ENCODE measurements around the gene STXBP5L. TPM values are rescaled to one million over a fixed set of nuclear protein-coding genes. Genes with fewer than 3 reads are reported as not detected.

STXBP5L gene
- total RNA-seq = not detected in 2 replicates

DNA sequence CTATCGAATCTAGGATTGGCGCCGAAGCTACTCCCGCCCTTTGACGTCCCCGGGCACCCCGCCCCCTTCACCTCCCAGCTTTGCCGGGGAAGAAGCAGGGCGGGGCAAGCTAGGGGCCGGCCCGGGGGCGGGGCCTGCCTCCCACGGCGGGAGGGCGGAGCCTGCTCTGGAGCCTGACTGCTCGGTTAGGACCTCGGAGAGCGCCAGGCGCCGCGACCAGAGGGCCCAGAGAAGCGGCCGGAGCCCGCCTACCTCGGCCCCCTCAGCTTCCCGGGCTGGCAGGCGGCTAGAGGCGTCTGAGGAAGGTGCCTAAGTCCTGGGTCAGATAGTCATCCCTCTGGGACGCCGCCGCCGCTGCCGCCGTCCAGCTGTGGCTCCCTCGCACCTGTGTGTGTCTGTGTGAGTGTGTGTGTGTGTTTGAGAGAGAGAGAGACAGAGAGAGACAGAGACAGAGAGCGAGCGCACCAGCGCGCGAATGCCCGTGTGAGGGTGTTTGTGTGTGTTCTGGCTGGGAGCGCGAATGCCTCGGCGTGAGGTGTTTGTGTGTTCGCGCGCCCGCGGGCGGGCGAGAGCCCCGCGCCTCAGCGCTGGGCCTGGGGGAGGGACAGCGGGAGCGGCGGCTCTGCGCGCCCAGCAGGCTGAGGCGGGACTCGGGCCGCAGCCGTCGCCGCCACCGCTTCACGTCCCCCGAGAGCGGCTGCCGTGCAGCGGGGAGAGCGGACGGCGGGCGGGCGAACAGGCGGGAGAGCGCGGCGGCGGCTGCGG, at the start of gene STXBP5L:
STXBP5L (plus strand) TSS at position 176 of the 765 bp plus-strand sequence. CDS start 1,374 bp downstream, outside the sequence.
- peak; percentile 91 for DNase-seq (ENCODE audit: insufficient read length, low spot score, missing footprints)
- H2AFZ ChIP-seq (ENCODE audit: low read length) = peak within 1 kb of the TSS; percentile 12
- TF ChIP-seq, protein P1, sequence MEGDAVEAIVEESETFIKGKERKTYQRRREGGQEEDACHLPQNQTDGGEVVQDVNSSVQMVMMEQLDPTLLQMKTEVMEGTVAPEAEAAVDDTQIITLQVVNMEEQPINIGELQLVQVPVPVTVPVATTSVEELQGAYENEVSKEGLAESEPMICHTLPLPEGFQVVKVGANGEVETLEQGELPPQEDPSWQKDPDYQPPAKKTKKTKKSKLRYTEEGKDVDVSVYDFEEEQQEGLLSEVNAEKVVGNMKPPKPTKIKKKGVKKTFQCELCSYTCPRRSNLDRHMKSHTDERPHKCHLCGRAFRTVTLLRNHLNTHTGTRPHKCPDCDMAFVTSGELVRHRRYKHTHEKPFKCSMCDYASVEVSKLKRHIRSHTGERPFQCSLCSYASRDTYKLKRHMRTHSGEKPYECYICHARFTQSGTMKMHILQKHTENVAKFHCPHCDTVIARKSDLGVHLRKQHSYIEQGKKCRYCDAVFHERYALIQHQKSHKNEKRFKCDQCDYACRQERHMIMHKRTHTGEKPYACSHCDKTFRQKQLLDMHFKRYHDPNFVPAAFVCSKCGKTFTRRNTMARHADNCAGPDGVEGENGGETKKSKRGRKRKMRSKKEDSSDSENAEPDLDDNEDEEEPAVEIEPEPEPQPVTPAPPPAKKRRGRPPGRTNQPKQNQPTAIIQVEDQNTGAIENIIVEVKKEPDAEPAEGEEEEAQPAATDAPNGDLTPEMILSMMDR (IDR thresholded peaks at IDR 0.05; ENCODE audit: extremely low read depth, low read depth, low read length) = no peak

DNA sequence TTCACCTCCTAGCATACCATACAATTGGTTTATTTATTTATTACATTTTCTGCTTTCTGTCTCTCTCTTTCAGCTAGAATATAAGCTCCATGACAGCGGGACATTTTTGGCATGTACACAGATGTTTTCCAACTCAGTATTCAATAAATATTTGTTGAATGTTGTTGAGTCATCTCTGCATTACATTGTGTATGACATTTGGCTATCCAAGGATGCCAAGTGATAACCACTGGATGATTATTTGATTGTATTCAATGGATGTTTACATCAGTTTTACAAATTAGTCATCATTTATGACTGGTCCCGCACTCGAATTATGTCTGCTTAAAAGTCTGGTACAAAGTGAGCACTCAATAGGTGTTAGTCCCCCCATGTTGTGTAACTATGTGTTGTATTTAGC, 49.5 kb upstream of the STXBP5L start:
- no peaks in the 10 kb centered on the region for H3K79me2 ChIP-seq (ENCODE audit: insufficient read depth, low read length)
- TF ChIP-seq, protein P1 (IDR thresholded peaks at IDR 0.05; ENCODE audit: extremely low read depth, low read depth, low read length) = no peak
- no peak overlapping the region for H3K4me3 ChIP-seq (ENCODE audit: insufficient read depth, low read length)
- no peak overlapping the region for H3K27ac ChIP-seq (ENCODE audit: low read depth, low read length)
- peaks cover 14% of the 10 kb centered on the region for H3K4me1 ChIP-seq (ENCODE audit: insufficient read depth, low read length)
- H2AFZ ChIP-seq (ENCODE audit: low read length) = no peak overlapping the region
- no peak for DNase-seq (ENCODE audit: insufficient read length, low spot score, missing footprints)
- H3K4me2 ChIP-seq (ENCODE audit: insufficient read depth, low read length) = no peak overlapping the region
- H3K27me3 ChIP-seq (ENCODE audit: insufficient read depth, low read length) = peaks cover 3% of the 10 kb centered on the region
- no peaks in the 10 kb centered on the region for H3K9me3 ChIP-seq (ENCODE audit: low read depth, low read length)
- no peaks in the 10 kb centered on the region for H4K20me1 ChIP-seq (ENCODE audit: insufficient read depth, low read length)
- H3K36me3 ChIP-seq (ENCODE audit: insufficient read depth, low read length) = no peaks in the 10 kb centered on the region

More for the DNA sequence above, at the start of gene STXBP5L:
- Histone ChIP-seq H4K20me1 (ENCODE audit: insufficient read depth, low read length) (no peaks in the 10 kb centered on the region), H3K4me1 (ENCODE audit: insufficient read depth, low read length) (no peaks in the 10 kb centered on the region), H3K9me3 (ENCODE audit: low read depth, low read length) (no peaks in the 10 kb centered on the region), H3K79me2 (ENCODE audit: insufficient read depth, low read length) (no peaks in the 10 kb centered on the region), H3K27me3 (ENCODE audit: insufficient read depth, low read length) (peaks cover 23% of the 10 kb centered on the region), H3K4me3 (ENCODE audit: insufficient read depth, low read length) (peak within 1 kb of the TSS; percentile 62), H3K36me3 (ENCODE audit: insufficient read depth, low read length) (no peaks in the 10 kb centered on the region), H3K27ac (ENCODE audit: low read depth, low read length) (no peak within 1 kb of the TSS), H3K4me2 (ENCODE audit: insufficient read depth, low read length) (peak within 1 kb of the TSS; percentile 77)

DNA sequence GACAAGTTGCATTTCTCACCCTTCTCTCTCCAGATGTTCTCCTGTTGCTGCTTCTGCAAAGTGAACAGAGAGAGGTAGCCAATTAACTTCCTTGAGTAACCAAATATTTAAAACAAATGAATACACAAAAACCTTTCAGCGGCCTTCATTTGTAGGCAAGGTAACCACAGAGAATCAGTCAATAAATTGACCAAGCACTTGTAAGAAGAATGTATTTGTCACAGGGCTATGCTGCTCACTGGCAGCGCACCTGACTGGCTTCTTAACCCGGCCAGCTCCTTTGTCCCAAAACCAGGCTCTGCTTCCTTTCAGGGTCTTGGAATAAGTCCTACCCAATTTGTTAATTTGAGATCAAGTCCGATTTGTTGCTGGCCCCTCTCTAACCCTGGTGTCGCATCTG, 43.5 kb upstream of the STXBP5L start:
- Histone ChIP-seq H3K9me3 (ENCODE audit: low read depth, low read length) (no peaks in the 10 kb centered on the region), H3K4me3 (ENCODE audit: insufficient read depth, low read length) (no peak overlapping the region), H3K27me3 (ENCODE audit: insufficient read depth, low read length) (peaks cover 3% of the 10 kb centered on the region), H3K36me3 (ENCODE audit: insufficient read depth, low read length) (no peaks in the 10 kb centered on the region), H3K79me2 (ENCODE audit: insufficient read depth, low read length) (no peaks in the 10 kb centered on the region), H3K27ac (ENCODE audit: low read depth, low read length) (no peak overlapping the region), H2AFZ (ENCODE audit: low read length) (no peak overlapping the region), H3K4me1 (ENCODE audit: insufficient read depth, low read length) (no peaks in the 10 kb centered on the region), H3K4me2 (ENCODE audit: insufficient read depth, low read length) (no peak overlapping the region), H4K20me1 (ENCODE audit: insufficient read depth, low read length) (no peaks in the 10 kb centered on the region)
- TF ChIP-seq, protein P1 (IDR thresholded peaks at IDR 0.05; ENCODE audit: extremely low read depth, low read depth, low read length) = no peak
- no peak for DNase-seq (ENCODE audit: insufficient read length, low spot score, missing footprints)

DNA sequence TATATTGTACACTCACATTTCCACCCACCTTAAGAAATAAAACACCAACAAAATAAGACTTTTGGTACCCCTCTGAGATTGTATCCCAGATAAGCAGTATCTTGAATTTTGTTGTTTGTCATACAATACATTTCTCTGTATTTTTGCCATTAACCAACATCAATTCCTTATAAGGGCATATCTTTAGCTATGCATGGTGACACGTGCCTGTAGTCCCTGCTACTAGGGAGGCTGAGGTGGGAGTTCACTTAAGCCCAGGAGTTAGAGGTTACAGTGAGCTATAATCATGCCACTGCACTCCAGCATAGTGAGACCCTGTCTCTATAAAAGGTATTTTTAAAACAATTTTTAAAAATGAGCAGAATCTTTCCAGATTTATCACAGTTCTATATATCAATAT, 32.5 kb upstream of the STXBP5L start:
- Histone ChIP-seq H2AFZ (ENCODE audit: low read length) (no peak overlapping the region), H3K79me2 (ENCODE audit: insufficient read depth, low read length) (no peaks in the 10 kb centered on the region), H3K27me3 (ENCODE audit: insufficient read depth, low read length) (no peaks in the 10 kb centered on the region), H3K36me3 (ENCODE audit: insufficient read depth, low read length) (no peaks in the 10 kb centered on the region), H4K20me1 (ENCODE audit: insufficient read depth, low read length) (no peaks in the 10 kb centered on the region), H3K27ac (ENCODE audit: low read depth, low read length) (no peak overlapping the region), H3K9me3 (ENCODE audit: low read depth, low read length) (no peaks in the 10 kb centered on the region), H3K4me1 (ENCODE audit: insufficient read depth, low read length) (no peaks in the 10 kb centered on the region), H3K4me3 (ENCODE audit: insufficient read depth, low read length) (no peak overlapping the region), H3K4me2 (ENCODE audit: insufficient read depth, low read length) (no peak overlapping the region)
- no peak for DNase-seq (ENCODE audit: insufficient read length, low spot score, missing footprints)
- TF ChIP-seq, protein P1 (IDR thresholded peaks at IDR 0.05; ENCODE audit: extremely low read depth, low read depth, low read length) = no peak

All from osteoblast (primary cell).